Trophoblast cell (in vitro differentiated cells and primary cell): ENCODE measurements around the gene KIAA0232.
A peak's percentile ranks its signal among the peaks of the same experiment; 100 is the strongest.

Experiments used
- DNase-seq, 2 donors: peaks; one replicate each; pipeline ENCODE4 v3.0.0-alpha.2; 2016
- H2AFZ ChIP-seq: 2 replicates; pipeline ENCODE4 v1.6.1; 2013; ENCODE audit warnings: low read length, moderate library complexity, mild to moderate bottlenecking; ENCODE audit not compliant: insufficient read depth, poor library complexity
- H2AK5ac ChIP-seq: 2 replicates; pipeline ENCODE4 v1.6.1; 2013; ENCODE audit warnings: mild to moderate bottlenecking, low read length
- H2BK120ac ChIP-seq: 2 replicates; pipeline ENCODE4 v1.6.1; 2013; ENCODE audit warnings: low read length, mild to moderate bottlenecking, moderate library complexity; ENCODE audit not compliant: insufficient read depth, poor library complexity
- H2BK12ac ChIP-seq: 2 replicates; pipeline ENCODE4 v1.6.1; 2013; ENCODE audit warnings: mild to moderate bottlenecking, low read length, moderate library complexity
- H2BK5ac ChIP-seq: 2 replicates; pipeline ENCODE4 v1.6.1; 2013; ENCODE audit warnings: low read length, low read depth, moderate library complexity, mild to moderate bottlenecking; ENCODE audit not compliant: poor library complexity
- H3K14ac ChIP-seq: 2 replicates; pipeline ENCODE4 v1.6.1; 2013; ENCODE audit warnings: mild to moderate bottlenecking, low read length
- H3K18ac ChIP-seq: 2 replicates; pipeline ENCODE4 v1.6.1; 2013; ENCODE audit warnings: mild to moderate bottlenecking, low read length
- H3K23ac ChIP-seq: 2 replicates; pipeline ENCODE4 v1.6.1; 2013; ENCODE audit warnings: low read length
- H3K27ac ChIP-seq: 2 replicates; pipeline ENCODE4 v1.5.1; 2013; ENCODE audit warnings: low read depth, mild to moderate bottlenecking, inconsistent platforms, low read length, moderate library complexity
- H3K27me3 ChIP-seq: 2 replicates; pipeline ENCODE4 v1.6.1; 2013; ENCODE audit warnings: inconsistent platforms, mild to moderate bottlenecking, low read length, moderate library complexity; ENCODE audit not compliant: insufficient read depth
- H3K36me3 ChIP-seq, 2 experiments: 1 replicate in 1 of 2; 2 replicates in 1 of 2; pipeline ENCODE4 v1.6.1; 2013; ENCODE audit warnings: low read length in 2 of 2, mild to moderate bottlenecking in 2 of 2, moderate library complexity in 1 of 2; ENCODE audit not compliant: insufficient read depth in 2 of 2, control insufficient read depth in 1 of 2
- H3K4ac ChIP-seq: 2 replicates; pipeline ENCODE4 v1.6.1; 2013; ENCODE audit warnings: low read depth, mild to moderate bottlenecking, low read length, moderate library complexity
- H3K4me1 ChIP-seq, 2 experiments: 1 replicate in 1 of 2; 2 replicates in 1 of 2; pipeline ENCODE4 v1.6.1; 2013; ENCODE audit warnings: low read length in 2 of 2, mild to moderate bottlenecking in 2 of 2, moderate library complexity in 1 of 2; ENCODE audit not compliant: insufficient read depth in 2 of 2, control insufficient read depth in 1 of 2
- H3K4me2 ChIP-seq: 2 replicates; pipeline ENCODE4 v1.6.1; 2013; ENCODE audit warnings: inconsistent platforms, mild to moderate bottlenecking, low read length, moderate library complexity
- H3K4me3 ChIP-seq: 2 replicates; pipeline ENCODE4 v1.5.1; 2013; ENCODE audit warnings: mild to moderate bottlenecking, low read depth, low read length, inconsistent platforms
- H3K79me1 ChIP-seq: one replicate; pipeline ENCODE4 v1.6.1; 2013; ENCODE audit warnings: low read length
- H3K79me2 ChIP-seq: 2 replicates; pipeline ENCODE4 v1.6.1; 2013; ENCODE audit warnings: low read length, mild to moderate bottlenecking; ENCODE audit not compliant: control insufficient read depth, insufficient read depth, poor library complexity
- H3K9ac ChIP-seq: 2 replicates; pipeline ENCODE4 v1.6.1; 2013; ENCODE audit warnings: mild to moderate bottlenecking, low read length
- H3K9me3 ChIP-seq: 2 replicates; pipeline ENCODE4 v1.6.1; 2013; ENCODE audit warnings: low read depth, mild to moderate bottlenecking, control low read depth, inconsistent platforms, low read length; ENCODE audit not compliant: insufficient read depth
- H4K12ac ChIP-seq: 2 replicates; pipeline ENCODE4 v1.6.1; 2013; ENCODE audit warnings: low read depth, mild to moderate bottlenecking, low read length, moderate library complexity
- H4K8ac ChIP-seq: 2 replicates; pipeline ENCODE4 v1.6.1; 2013; ENCODE audit warnings: low read depth, mild to moderate bottlenecking, low read length, moderate library complexity
- H4K91ac ChIP-seq: one replicate; pipeline ENCODE4 v1.6.1; 2013; ENCODE audit warnings: low read depth, mild to moderate bottlenecking, low read length, moderate library complexity
- WGBS: extraction: QIAGEN DNeasy Blood & Tissue Kit; methylation state at CpG from one replicate; pipeline ENCODE4 v1.1.7; 2013; ENCODE audit warnings: missing lambda C conversion rate; ENCODE audit not compliant: insufficient read length, insufficient coverage; ENCODE audit errors: extremely low coverage; 5-methylcytosine and 5-hydroxymethylcytosine counted together

Gene KIAA0232

DNA sequence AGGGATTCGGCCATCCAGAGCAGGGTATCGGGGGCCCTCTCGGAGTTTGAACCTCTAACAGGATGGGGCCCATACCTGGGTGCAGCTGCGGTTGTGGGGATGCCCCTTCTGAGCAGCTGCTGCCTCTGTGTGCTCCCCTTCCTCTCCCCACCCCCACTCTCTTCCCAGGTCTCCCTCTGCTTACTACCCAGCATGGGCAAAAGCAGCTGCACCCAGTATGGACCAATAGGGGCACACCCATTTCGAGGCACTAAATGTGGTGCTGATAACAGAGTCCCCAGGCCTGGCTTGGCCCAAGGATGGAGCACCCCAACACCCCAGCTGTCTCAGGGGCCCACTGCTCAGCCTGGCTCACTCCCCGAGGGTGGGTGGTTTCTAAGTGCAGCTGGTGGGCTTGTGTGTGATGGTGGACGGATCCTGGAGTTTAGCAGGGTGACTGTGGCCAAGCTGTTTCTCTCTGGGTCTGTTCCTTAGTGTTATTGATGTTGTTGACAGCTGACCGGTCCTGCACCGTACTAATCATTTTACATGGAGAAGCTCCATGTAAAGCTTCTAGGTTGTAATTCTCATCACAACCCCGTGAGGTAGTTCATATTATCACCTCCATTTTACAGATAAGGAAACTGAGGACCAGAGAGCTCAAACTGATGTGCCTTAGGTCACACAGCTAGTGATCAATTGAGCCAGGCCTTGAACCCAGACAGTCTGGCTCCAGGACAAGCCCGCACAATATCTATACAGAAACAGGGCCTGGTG is 13.1 kb upstream of the KIAA0232 start:
- Histone ChIP-seq H2AK5ac (no peak overlapping the region), H2BK5ac (no peak overlapping the region), H2AFZ (no peak overlapping the region), H4K12ac (no peak overlapping the region), H3K79me2 (no peaks in the 10 kb centered on the region), H3K27me3 (no peaks in the 10 kb centered on the region), H3K36me3 (no peaks in the 10 kb centered on the region), H3K23ac (no peak overlapping the region), H3K4ac (no peak overlapping the region), H3K14ac (no peak overlapping the region), H3K4me3 (no peak overlapping the region), H3K27ac (no peak overlapping the region), H3K9ac (no peak overlapping the region), H3K79me1 (peaks cover 7% of the 10 kb centered on the region), H2BK120ac (no peak overlapping the region), H3K4me1 (peaks cover 17 to 24% of the 10 kb centered on the region in 2 experiments), H4K91ac (no peak overlapping the region), H2BK12ac (no peak overlapping the region), H4K8ac (no peak overlapping the region), H3K9me3 (no peaks in the 10 kb centered on the region), H3K18ac (no peak overlapping the region), H3K4me2 (no peak overlapping the region)
- no CpG with 5 or more reads among the region's 11 CpGs for WGBS
- no peak for DNase-seq

DNA sequence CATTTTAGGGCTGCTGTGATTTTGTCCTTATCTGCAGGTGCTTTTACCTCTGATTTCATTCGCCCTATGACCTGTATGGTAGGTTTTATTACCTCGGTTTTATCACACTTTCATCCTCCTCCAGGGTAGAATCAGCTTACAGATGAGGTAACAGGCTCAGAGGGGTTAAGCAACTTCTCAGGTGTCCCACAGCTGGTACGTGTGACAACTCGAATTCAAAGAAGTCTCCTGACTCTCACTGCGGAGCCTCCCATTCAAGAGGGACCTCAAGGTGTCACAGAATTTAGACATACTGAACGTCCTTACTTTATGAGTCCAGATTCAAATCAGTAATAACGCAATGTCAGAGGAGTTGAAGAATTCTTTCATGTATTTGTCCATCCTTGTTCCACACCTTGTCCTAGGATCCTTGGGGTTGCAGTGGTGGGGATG is 12.5 kb upstream of the KIAA0232 start:
- peak; percentile 62 to 86 for DNase-seq
- Histone ChIP-seq H3K4me2 (no peak overlapping the region), H3K27me3 (no peaks in the 10 kb centered on the region), H2AK5ac (no peak overlapping the region), H3K27ac (no peak overlapping the region), H3K4me3 (no peak overlapping the region), H2BK120ac (no peak overlapping the region), H3K4me1 (peaks cover 17 to 24% of the 10 kb centered on the region in 2 experiments), H3K9ac (no peak overlapping the region), H4K12ac (no peak overlapping the region), H3K79me1 (peaks cover 7% of the 10 kb centered on the region), H2AFZ (no peak overlapping the region), H4K8ac (no peak overlapping the region), H2BK5ac (no peak overlapping the region), H3K36me3 (no peaks in the 10 kb centered on the region), H3K23ac (no peak overlapping the region), H3K9me3 (no peaks in the 10 kb centered on the region), H3K14ac (no peak overlapping the region), H4K91ac (no peak overlapping the region), H3K4ac (no peak overlapping the region), H2BK12ac (no peak overlapping the region), H3K79me2 (no peaks in the 10 kb centered on the region), H3K18ac (no peak overlapping the region)
- WGBS, result no CpG with 5 or more reads among the region's 7 CpGs

DNA sequence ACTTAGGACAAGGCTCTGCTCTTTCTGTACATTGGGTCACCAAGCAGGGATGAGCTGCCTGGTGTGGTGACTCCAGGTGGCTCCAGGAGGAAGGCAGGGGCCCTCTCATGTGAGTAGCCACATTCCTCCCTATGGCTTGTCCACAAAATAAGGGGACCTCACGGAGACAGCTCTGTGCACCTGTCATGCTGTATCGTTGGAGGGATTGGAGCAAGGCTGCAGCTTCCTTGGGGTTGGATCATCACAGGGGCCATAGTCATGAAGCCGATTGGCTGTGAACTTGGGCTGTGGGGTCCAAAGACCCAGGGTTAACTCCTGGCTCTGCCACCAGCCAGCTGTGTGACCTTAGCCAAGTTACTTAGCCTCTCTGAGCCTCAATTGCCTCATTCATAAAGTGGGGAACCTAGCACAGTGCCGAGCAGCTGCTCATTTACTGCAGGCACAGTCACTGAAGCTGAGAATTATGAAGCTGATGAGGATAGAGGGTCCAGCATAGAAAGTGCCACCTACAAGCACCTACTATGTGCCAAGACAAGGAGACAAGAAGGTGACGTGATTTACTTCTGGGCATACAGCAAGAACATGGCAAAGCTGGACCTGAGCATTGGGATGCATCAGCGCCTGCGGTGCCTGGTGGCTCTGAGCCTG is 11.8 kb upstream of the KIAA0232 start:
- no peaks in the 10 kb centered on the region for H3K27me3 ChIP-seq
- H2BK12ac ChIP-seq, result no peak overlapping the region
- H3K4me2 ChIP-seq, result no peak overlapping the region
- H2AK5ac ChIP-seq, result no peak overlapping the region
- H3K79me2 ChIP-seq, result no peaks in the 10 kb centered on the region
- no peak overlapping the region for H2BK5ac ChIP-seq
- H3K4me1 ChIP-seq, result peaks cover 17 to 24% of the 10 kb centered on the region in 2 experiments
- no peak overlapping the region for H3K4me3 ChIP-seq
- no CpG with 5 or more reads among the region's 7 CpGs for WGBS
- H4K8ac ChIP-seq, result no peak overlapping the region
- H3K4ac ChIP-seq, result no peak overlapping the region
- no peak overlapping the region for H4K12ac ChIP-seq
- no peak overlapping the region for H3K18ac ChIP-seq
- H3K9ac ChIP-seq, result no peak overlapping the region
- H3K14ac ChIP-seq, result no peak overlapping the region
- H3K79me1 ChIP-seq, result peaks cover 7% of the 10 kb centered on the region
- no peaks in the 10 kb centered on the region for H3K36me3 ChIP-seq
- no peak overlapping the region for H3K27ac ChIP-seq
- no peak overlapping the region for H4K91ac ChIP-seq
- H2AFZ ChIP-seq, result no peak overlapping the region
- no peak overlapping the region for H2BK120ac ChIP-seq
- no peak for DNase-seq
- H3K9me3 ChIP-seq, result no peaks in the 10 kb centered on the region
- no peak overlapping the region for H3K23ac ChIP-seq

DNA sequence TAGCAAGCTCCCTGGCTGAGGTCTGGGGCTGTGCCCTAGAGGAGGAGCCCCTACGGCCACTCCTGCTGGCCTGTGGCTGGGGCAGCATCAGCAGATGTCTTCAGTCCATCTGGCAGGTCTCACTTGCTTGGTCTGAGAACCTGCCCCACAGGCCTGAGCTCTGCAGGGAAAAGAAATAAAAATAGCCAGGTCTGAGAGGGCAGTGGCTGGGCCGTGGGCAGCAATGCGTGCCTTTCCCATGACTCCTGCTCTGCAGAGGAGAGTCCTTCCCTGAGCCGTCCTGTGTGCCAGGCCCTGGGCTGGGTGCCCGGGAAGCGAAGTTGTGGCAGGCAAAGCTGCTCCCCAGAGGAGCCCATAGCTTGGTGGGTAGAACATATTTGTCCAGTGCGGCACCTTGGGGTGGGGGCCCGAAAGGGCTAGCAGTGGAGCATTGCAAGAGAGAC is 11.3 kb upstream of the KIAA0232 start:
- Histone ChIP-seq H4K91ac (peak overlapping the region; percentile 45), H3K4me2 (no peak overlapping the region), H2AFZ (no peak overlapping the region), H3K9ac (no peak overlapping the region), H3K4me3 (no peak overlapping the region), H2BK12ac (peak overlapping the region; percentile 35), H4K8ac (no peak overlapping the region), H3K9me3 (no peaks in the 10 kb centered on the region), H3K79me2 (no peaks in the 10 kb centered on the region), H3K14ac (peak overlapping the region; percentile 36), H2BK5ac (no peak overlapping the region), H2BK120ac (no peak overlapping the region), H3K4me1 (peaks cover 17 to 24% of the 10 kb centered on the region in 2 experiments), H3K27me3 (no peaks in the 10 kb centered on the region), H3K18ac (no peak overlapping the region), H3K4ac (no peak overlapping the region), H3K23ac (no peak overlapping the region), H3K27ac (no peak overlapping the region), H4K12ac (no peak overlapping the region), H2AK5ac (peak overlapping the region; percentile 39), H3K36me3 (no peaks in the 10 kb centered on the region), H3K79me1 (peaks cover 7% of the 10 kb centered on the region)
- no CpG with 5 or more reads among the region's 8 CpGs for WGBS
- peak; percentile 58 to 68 for DNase-seq
